Islet of Langerhans (tissue), 1 donor: Measurements from ENCODE around the gene PAMR1.
"Not testable (repeated sequence)": the region's sequence is repeated elsewhere in the genome, so short reads cannot be mapped to it uniquely, and the experiment has no call there.

Experiments used
- FAIRE-seq: peaks from one replicate; lab custom pipeline; 2011; peaks lifted over from hg19 to GRCh38; lab: Jason Lieb, UNC

PAMR1 gene, protein sequence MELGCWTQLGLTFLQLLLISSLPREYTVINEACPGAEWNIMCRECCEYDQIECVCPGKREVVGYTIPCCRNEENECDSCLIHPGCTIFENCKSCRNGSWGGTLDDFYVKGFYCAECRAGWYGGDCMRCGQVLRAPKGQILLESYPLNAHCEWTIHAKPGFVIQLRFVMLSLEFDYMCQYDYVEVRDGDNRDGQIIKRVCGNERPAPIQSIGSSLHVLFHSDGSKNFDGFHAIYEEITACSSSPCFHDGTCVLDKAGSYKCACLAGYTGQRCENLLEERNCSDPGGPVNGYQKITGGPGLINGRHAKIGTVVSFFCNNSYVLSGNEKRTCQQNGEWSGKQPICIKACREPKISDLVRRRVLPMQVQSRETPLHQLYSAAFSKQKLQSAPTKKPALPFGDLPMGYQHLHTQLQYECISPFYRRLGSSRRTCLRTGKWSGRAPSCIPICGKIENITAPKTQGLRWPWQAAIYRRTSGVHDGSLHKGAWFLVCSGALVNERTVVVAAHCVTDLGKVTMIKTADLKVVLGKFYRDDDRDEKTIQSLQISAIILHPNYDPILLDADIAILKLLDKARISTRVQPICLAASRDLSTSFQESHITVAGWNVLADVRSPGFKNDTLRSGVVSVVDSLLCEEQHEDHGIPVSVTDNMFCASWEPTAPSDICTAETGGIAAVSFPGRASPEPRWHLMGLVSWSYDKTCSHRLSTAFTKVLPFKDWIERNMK

DNA sequence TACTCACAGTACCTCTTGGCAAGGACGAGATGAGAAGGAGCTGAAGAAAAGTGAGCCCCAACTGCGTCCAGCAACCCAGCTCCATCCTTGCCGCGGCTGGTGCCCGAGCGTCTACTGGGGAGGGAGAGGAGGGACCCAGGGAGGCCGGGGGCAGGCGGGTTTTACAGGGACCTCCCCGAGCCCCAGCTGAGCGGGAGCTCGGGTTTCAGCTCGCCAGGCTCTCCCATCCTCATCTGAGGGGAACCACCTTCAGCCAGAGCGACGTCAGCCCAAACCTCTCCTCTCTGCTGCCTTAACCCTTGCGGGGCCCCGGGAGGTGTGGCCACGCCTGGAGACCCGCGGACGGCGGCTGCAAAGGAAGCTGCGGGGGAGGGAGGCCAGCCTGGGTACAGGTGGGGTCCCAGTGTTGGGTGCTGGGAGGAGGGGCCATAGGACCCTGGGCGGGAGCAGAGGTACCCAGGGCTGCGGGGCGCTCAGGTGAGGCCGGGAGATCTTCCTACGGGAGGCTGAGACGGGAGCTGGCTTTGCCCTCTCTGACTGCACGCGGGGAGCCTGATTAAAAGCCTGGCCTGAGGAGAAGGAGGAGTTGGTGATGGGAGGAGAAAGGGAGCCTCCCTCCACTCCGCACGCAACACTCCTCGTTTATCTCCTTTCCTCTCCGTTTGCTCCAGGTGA, at the start of gene PAMR1:
PAMR1 (minus strand) TSS at position 116 of the 675 bp plus-strand sequence; CDS start at position 85, 31 bp downstream.
- no peak for FAIRE-seq

DNA sequence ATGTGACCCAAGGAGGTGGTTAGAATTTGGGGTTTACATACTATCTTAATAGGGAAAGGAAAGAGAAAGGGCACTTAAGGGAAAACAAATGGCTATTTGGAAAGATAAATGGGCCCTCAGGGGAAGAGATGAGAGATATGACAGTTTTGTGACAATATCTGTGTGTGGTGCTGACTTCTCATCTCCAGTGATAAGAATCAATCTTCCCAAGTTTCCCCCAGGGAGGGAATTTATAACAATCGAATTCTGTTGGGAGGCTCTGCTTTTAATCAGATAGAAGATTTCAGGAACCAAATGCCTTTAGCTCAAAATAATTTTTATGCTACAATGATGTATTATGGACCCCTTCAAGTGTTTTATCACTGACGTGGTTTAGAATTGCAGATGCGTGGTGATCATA, 46.3 kb upstream of the PAMR1 start:
- no peak for FAIRE-seq

DNA sequence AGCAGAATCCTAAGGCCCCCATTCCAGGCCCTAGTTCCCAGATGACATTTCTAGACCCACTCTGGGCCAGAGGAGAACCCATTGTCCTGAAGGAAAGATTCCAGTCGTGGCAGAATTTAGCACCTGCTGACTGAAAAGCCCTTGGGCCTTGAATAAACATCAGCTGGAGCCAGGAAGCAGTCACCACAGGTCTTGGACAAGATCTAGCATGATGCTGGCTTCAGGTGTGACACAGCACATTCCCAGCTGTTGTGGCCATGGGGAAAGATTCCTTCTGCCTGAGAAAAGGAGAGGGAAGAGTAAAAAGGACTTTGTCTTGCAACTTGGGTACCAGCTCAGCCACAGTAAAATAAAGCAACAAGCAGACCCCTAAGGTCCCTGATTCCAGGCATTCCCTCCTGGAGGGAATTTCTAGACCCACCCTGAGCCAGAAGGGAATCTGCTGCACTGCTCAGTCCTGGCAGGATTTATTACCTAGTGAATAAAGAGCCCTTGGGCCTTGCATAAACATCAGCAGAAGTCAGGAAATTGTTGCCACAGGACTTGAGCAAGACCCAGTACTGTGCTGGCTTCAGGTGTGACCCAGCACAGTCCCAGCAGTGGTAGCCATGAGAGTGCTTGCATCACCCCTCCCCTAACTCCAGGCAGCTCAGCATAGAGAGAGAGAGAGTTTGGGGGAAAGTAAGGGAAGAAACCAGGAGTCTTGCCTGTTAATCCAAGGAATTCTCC, 42.5 kb upstream of the PAMR1 start:
- no peak for FAIRE-seq

DNA sequence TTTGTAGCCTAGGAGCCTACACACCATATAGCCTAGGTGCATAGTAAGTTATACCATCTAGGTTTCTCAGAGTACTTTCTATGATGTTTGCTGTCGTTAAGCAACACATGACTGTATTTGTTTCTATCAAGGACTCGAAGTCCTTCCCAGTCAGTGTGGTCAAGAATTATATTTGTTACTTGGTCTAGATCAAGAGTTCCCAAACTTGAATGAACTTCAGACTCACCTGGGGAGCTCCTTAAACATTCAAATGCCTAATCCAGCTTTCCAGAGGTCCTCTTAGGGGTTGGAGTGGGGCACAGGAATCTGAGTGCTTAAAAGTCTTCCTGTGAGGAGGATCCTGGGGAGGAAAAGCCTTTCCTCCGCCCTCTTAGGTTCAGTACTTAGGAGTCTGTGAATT, 41.5 kb upstream of the PAMR1 start:
- FAIRE-seq: no peak

DNA sequence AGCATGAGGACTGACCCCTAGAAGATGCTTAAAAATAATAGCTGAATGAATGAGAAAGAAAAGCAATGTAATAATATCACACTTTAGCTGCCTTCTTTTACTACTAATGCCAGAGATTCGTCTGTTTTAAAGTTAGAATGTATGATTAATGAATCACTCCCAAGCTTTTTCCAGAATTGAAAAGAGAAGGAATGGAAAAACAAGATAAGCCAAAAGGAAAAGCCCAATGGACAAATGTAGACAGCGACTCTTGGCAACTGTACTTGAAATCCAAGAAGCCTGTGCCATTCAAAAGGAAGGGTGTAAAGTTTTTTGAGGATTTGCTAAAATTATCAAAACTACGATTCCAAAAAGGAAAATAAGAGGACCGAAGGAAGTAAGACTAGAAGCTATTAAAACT, 40.8 kb upstream of the PAMR1 start:
- FAIRE-seq: no peak

DNA sequence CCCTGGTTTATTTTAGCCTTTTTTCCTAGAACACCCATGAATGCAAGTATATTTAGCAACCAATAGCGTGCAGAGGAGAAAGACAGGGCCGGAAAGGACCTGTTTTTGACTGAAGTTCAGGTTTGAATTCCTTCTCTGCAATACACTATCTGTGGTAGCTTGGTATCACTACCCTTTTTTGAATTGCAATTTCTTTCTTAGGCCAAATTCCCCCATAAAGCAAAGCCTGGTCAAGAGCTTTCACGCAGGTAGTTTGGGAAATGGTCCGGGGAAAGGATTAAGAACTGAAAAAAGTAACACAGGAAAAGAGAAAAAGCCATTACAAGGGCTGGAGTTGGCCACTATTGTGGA, 38.8 kb upstream of the PAMR1 start:
- no peak for FAIRE-seq

DNA sequence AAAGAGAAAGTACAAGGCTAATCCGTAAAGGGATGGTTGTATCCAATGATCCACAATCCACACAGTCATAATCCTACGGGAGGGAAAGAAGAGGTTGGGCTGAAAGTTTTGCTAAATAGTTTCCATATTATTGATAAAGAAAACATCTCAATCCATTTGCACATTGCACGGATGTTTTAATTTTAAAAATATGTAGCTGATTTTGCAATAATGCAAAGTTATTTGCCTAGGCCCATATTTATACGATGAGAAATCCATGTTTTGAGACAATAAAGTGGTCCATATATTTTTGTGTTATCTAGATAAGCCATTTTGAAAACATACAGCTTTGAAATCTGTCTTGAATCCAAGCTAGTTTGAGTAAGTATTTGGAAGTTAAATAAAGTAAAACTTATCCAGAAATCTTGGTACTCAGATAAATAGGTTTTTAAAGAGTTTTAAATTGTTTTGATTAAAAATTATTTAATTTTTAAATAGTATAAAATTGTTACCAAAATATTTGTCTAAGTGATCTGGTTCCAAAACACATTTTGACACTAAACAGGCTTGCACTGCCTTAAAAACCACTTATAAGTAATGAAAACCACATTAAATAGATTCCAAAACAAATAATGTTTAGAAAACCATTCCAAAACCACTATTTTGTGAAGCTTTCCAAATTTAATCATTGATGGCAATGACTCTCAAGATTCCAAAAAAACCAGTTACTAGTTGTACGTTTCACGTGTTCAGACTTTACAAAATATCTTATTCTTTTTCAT, 38.2 kb upstream of the PAMR1 start:
- FAIRE-seq: no peak

DNA sequence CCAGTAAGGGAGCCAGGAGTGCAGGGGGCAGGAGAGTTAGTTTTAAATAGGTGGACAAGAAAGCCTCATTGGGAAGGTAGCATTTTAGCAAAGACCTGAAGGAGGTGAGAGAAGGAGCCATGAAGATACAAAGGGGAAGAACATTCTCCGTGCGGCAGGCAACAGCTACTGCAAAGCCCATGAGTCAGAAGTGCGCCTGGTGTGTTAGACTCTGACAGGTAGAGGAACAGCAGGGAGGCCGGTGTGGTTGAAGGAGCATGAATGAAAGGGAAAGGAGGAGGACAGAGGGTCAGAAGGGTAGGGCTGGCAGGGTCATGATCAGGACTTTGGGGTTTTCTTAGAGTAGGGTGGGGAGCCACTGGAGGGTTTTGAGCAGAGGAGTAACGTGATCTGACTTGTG, 34.5 kb upstream of the PAMR1 start:
- FAIRE-seq: no peak

DNA sequence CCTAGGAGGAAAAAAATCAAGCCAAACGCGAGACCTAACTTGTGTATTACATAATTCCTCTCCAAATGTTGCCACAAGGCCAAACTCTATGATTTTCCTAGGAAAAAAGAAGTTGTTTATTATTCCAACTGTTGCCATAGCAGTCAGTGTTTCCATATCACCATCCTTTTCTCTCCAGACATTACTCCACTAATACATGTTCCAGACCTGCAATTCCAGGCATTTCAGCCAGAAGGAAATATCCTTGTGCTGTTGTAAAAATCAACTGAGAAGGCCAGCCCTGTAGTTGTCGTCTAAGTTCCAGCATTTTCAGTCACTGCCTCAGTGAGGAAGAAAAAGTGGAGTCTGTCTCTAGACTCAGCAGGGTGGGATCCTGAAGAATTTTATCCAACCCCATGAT, 33.1 kb upstream of the PAMR1 start:
- FAIRE-seq: no peak

DNA sequence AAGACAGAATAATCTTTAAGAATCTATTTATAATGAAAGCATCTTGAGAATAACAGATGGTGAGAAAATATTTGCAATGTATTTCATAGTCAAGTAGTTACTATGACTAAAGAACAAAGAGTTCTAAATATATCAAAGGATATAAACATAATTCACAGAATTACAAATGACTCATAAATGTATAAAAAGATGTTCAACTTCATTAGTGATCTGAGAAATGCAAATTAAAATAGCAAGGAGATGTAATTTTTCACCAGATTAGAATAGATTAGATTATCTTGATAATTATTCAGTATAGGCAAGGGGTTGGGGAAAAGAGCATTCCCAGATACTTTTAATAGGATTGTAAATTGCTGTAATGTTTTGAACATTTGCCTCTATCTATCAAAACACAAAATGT, 30.1 kb upstream of the PAMR1 start:
- no peak for FAIRE-seq

DNA sequence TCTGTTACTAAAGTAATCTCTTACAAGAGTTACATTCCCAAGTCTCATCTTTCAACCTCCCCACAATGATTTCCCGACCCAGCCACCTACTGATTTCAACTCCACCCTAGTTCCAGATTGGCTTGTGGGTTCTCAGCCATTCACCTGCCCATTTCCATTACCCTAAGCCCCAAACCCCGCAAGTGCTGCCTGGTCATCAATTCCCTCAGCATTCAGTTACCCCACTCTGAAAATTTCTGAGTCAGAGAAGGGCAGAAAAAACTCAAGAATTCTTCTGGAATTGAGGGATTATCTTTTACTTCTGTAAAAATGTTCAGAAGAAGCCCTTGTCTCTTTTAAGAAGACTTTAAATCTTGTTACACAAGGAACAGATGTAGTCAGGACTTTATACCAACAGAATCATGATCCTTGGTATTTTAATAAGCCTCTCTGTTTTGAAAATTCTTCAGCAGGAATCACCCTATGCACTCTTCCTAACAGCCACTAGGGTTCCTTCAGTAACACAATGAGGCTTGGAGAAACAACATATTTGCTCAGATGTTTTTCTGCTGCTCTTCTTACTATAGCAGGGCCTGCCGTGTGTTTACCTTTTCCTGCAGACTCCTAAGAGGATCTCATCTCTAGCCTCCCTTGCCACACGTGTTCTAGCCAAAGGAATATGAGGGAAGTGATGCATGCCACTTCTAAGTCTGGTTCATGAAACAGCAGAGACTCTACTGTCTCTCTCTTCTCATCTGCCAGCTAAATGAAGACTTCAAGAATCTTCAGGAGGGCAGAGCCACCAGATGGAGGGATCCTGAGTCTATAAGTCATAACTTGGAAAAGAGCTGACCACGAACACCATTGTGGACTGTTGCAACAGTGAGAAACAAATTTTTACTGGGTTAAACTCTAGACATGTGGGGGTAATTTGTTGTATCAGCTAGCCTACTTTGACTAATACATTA, 29.3 kb upstream of the PAMR1 start:
- no peak for FAIRE-seq

DNA sequence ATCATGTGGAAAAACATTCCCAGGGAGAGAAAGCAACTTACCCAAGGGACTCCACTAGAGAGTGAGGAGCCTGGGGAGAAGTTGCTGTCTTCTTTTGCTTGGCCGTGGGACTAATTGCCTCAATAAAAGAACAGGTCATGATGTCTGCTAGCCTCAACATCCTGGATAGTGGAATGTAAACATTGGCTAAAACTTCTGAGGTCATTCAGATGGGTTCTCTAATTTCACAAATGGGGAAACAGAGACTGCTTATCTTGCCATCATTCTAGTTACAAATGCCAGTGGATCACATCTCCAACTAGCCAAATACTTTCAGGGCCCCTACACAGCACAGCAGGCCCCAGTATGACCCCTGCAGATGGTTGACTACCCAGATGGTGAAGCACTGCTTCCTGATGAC, 28.4 kb upstream of the PAMR1 start:
- no peak for FAIRE-seq

DNA sequence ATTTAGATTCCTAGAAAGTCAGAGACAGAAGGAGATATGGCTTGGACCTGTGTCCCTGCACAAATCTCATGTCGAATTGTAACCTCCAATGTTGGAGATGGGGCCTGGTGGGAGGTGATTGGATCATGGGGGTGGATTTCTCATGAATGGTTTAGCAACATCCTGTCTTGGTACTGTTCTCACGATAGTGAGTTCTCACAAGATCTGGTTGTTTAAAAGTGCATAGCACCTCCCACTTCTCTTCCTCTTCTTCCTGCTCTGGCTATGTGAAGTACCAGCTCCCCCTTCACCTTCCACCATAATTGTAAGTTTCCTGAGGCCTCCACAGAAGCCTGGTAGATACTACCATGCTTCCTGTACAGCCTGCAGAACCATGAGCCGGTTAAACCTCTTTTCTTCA, 27.6 kb upstream of the PAMR1 start:
- no peak for FAIRE-seq

DNA sequence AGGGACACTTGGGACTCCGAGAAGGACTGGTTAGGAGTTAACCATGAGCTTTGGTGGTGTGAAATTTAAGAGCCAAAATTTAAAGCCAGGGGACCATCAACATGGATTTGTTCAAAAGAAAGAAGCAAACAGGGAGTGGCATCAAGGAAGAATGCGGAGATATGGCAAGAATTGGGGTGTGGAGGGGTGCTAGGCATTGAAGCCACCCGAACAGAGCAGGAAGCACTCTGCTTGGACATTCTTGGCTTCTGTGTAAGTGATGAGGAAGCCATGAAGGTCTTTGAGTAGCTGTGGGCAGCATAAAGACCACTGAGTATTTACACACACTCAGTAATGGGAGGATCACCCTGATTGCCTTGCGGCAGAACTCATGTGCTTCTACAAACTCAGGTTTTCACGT, 27.2 kb upstream of the PAMR1 start:
- FAIRE-seq: no peak

DNA sequence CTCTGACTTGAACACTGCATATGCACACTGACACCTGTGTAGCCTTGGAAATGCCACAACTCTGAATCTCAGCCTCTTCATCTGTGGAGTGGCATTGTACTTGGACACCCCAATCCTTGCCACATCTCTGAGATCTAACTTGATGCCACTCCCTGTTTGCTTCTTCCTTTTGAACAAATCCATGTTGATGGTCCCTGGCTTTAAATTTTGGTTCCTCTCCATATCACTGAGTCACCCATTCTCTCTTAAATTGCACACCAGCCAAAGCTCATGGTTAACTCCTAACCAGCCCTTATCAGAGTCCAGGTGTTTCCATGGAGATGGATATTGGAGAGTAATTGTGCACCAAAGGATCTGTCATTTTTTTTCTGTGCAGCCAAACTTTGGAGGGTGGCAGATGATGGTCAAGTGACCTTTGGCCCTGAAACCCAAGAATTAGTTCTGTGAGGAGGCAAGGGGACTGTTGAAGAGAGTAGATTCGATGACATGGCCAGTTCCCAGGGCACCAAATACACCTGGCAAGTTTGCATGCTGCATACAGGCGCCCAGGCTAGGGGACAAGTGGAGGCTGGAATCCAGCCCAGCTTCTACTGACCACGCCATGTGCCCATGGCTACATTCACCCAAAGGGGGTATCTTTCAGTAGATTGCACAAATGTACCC, 25.1 kb upstream of the PAMR1 start:
- no peak for FAIRE-seq

DNA sequence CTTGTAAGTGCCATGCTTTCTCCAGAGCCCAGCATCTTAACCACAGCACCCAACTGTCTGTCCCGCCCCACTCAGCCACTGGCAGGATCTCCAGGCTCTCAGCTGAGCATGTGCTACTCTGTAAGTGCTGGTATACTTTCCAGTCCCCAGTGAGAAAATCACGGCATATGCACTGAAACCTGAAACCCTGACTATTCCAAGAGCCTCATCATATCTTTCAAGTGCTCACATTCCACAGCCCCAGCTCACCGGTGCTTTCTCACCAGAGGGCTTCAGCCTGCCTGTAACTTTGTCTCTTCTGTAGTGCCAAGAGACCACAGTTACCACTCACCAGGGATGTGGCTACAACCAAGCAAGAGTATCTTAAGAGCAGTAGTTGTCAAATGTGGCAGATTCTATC, 24.4 kb upstream of the PAMR1 start:
- no peak for FAIRE-seq

DNA sequence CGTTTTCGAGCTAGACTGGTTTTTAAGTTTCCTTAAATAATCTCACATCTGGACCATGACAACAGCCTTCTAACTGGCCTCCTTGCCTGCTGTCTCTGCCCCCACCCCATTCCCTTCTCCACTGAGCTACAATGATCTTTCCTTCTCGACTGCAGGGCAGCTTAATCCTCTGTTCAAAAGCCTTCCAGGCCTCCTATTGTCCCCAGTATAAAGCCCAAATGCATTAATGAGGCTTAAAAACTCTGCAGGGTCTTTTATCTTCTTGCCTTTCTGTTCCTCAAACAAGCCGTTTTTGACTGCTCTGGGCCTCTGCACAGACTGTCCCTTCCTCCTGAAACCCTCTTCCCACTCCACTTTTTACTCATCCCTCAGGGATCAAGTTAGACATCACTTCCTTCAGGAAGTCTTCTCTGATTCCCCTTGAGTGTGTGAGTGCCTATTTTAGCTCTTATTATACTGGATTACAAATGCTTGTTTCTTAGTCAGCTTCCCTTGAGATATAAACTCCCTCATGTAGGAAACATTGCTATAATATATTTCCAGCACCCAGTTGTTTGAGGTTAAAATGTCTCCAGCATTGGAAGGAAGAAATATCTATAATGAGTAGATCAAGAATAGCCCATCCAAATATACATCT, 23.6 kb upstream of the PAMR1 start:
- no peak for FAIRE-seq

DNA sequence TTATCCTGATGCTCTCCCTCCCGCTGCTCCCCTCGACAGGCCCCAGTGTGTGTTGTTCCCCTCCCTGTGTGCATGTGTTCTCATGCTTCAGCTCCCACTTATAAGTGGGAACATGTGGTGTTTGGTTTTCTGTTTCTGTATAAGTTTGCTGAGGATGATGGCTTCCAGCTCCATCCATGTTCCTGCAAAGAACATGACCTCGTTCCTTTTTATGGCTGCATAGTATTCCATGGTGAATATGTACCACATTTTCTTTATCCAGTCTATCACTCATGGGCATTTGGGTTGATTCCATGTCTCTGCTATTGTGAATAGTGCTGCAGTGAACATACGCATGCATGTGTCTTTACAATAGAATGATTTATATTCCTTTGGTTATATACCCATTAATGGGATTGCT, 22.6 kb upstream of the PAMR1 start:
- FAIRE-seq: not testable (repeated sequence)

DNA sequence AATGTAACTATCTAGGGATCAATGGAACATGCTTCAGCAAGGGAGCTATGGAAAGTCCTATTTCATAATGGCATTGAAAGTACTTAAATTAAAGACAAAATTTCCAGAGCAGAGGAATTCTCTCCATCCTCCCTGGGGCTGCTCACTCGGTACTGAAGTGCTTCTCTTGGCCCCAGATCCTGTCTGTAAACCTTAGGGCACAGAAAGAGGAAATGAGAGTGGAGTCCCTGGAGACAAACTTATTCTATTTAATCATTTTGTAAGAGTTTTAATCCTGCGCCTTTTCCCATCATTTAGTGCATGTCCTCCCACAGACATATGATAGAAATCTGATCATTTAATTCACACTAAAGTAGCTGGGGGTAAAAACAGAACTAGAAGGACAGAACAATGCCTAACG, 20.9 kb upstream of the PAMR1 start:
- no peak for FAIRE-seq
